GM18517 (cell line): Measurements from ENCODE around the gene LETM1.

Experiments
- ATAC-seq: cut with Tn5 transposase; IDR thresholded peaks from one replicate; pipeline ENCODE4 v1.9.1; 2021; ENCODE audit warnings: mild to moderate bottlenecking, moderate library complexity; ENCODE audit not compliant: unreplicated experiment

LETM1 gene

DNA sequence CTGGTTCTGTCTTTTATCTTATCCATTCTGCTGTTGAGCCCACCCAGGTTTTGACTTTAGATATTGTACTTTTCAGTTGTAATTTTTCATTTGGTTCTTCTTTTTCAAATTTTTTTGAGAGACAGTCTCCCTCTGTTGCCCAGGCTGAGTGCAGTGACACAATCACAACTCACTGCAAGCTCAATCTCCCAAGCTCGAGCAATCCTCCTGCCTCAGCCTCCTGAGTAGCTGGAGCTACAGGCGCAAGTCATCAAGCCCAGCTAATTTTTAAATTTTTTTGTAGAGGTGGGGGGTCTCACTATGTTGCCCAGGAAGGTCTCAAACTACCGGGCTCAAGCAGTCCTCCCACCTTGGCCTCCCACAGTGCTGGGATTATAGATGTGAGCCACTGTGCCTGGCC, 25.7 kb downstream of the LETM1 start:
- no peak for ATAC-seq

DNA sequence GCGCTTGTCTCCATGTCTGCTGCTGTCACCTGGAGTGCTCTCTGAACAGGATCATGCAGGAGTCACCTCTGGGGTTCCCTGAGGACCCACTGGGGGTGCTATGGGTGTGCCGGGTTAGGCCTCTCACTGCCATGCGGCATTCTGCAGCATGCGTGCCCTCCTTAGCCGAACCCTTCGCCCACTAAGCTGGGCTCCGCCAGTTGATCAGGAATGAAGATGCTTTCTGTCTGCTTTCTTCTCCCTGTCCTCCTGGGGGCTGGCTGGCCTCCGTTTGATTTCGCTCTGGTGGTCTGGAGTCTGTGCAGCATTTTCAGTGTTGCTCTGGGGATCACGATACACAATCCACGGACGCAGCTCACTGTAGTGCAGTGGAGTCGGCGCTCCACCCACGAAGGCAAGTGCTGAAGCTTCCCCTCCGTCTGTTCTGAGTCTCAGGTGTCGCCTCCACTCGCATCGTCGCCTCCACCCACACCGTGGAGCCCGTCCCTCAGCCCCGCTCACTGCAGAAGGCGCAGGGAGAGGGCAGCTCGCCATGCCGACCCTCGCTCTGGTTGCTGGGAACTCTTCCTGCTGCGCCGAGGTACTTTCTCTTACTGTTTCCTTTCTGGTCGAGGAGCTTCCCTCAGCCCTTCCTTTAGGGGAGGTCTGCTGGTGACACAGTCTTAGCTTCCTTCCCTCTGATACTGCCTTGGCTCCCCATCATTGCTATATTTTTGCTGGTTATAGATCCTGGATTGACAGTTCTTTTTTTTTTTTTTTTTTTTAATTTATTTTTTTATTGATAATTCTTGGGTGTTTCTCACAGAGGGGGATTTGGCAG, 29.2 kb downstream of the LETM1 start:
- ATAC-seq, result no peak

DNA sequence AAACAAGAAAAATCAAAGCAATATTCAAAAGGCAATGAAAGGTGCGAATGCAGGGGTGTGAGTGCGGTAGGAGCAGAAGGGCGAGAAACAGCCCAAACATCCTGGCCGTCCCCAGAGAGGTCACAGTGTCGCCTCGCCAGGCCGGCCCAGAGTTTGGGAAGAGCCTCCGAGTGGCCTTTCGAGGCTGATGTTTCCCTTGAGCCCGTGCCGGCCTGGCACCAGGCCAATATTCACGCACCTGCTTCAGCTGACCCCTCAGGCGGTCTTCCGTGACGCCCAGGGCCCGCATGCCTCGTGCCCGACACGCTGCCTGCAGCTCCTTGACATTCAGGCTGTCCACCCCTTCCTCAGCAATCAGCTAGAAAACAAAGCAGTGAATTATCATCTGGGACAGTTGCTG, 30.6 kb downstream of the LETM1 start:
- no peak for ATAC-seq

DNA sequence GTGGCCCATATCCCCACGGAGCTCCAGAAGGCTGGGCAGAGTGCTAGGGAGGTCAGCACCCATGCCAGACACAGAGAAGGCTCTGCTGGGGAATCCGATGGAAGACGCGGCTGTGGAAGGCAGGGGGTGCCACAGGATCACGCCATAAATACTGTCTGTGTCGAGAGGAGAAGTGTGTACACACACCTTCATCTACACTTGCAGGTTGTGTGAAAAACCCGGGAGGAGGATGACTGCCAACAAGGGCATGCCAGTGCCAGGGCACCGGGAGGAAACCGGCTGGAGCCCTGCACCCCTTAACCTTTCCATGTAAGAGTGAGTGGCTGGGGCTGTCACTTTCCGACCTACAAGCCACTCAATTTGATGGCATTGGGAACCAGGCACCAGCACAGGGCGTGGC, 31.2 kb downstream of the LETM1 start:
- no peak for ATAC-seq

DNA sequence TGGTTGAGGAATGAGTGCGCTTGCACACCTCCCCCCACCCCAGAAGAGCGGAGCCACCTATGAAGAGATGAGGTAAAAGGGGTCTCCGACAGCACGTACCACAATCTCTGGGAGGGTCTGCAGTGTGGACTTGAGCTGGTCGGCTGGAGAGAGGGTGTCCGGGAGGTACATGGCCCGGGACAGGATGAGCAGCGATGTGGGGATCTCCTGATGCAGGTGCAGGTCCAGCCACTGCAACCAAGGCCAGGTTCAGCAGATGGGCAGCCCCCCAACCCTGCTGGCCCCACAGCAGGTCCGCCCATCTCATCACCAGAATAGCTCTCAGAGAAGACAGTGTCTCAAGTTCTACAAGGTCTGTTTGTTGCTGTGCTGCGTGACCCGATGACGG, 32.4 kb downstream of the LETM1 start:
- ATAC-seq, result no peak

DNA sequence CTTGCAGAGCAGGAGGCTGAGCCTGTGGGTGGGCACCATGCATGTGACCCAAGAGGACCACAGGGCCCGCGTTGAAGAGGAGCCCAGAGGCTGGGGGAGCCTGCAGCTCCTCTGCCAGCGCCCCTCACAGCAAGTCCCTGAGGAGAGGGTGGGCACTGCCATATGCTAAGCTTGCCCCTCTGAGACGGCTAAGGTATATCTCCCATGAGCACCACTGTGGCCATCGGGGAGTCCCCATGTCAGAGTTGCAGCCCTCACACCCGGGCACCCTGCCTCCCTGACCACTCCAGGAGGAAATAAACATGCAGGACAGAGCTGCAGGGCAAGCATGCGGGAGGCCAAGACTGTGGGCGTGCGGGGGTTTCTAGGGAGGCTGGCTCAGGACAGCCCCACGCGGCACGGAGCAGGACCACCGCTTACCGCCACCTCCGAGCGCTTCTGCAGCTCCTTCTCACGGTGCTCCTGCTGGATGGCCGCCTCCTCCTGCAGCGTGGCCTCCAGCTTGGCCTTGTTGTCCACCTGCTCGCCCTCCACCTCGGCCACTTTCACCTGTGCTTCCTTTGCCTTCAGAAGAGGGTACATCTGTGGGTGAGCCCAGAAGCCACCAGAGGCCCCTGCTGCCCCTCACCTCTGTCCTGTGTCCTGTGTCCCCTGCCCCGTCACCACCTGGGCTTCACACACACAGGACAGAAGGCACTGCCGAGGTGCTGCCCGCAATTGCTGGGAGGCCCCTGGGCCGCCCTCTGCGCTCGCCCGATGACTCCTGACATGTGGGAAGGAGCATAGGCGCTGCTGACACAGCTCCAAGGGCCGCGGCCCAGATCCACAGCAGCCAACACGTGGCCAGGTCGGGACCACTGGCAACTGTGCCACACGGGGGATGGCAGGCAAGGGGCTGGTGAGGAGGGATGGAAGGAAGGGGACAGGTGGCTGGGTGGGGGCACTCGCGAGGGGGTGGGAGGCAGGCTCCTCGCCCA, 33.1 kb downstream of the LETM1 start:
- ATAC-seq, result no peak

DNA sequence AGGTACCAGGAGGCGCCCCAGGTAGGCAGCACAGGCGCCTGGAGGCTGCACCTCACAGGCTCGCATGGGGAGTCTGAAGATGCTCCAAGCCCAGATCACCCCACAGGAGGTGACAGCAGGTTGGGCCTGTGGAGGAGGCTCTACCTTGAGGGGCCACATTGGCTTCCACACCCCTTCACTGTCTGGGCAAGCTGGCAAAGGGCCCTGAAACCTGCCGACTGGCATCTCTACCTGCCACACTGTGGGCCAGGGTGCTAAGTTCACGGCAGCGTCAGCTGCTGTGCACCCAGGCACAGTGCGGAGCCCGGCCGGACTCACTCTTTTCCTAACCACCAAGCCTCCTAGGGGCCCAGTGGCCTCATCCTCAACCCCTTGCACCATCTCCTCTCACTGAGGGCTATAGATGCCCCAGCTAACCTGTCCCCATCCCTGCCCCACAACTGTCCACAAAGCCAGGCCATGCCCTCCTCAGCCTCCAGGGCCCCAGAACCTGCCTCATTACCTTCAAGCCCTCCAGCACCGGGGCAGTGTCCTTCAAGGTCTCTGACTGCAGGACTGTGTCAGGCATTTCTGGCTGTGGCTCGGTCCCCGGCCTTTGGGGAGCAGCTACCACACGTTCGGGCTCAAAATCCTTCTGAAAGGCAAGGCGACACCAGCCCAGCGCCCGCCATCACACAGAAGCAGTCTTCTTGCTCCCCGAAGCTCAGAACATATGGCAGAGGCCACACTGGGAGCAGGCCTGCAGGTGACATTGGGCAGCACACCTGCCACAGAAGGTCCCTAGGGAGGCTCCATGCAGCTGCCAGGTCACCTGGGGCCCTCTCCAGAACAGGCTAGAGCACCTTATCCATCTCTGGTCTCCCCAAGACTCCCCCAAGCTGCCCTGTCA, 34.0 kb downstream of the LETM1 start:
- no peak for ATAC-seq

DNA sequence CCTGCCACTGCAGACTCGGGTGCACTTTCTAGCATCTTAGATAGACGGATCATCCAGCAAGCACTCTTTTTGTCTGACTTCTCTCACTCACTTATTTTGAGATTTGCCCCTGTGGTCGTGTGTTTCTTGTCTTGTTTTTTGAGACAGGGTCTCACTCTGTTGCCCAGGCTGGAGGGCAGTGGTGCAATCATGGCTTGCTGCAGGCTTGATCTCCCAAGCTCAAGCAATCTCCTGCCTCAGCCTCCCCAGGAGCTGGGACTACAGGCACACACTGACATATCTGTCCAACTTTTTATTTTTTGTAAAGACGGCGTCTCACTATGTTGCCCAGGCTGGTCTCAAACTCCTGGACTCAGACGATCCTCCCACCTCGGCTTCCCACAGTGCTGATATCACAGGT, 36.1 kb downstream of the LETM1 start:
- ATAC-seq, result no peak

DNA sequence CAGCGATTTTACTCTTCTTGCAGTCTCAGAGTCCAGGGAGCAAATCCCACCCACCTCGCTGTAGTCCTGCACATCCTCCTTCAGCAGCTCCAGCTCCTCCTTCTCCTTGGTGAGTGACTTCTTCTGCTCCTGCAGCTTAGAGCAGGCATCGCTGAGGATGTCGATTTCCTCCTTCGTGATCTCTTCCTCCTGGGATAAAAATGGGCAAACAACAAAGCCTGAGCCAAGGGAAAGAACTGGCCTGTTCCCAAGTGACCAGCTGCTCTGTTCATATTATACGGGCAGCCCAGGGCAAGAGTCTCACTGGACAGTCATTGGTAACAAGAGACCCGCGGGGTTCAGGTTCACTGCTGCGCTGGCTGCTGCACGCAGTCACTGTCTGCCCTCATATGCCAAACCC, 36.7 kb downstream of the LETM1 start:
- ATAC-seq, result no peak

DNA sequence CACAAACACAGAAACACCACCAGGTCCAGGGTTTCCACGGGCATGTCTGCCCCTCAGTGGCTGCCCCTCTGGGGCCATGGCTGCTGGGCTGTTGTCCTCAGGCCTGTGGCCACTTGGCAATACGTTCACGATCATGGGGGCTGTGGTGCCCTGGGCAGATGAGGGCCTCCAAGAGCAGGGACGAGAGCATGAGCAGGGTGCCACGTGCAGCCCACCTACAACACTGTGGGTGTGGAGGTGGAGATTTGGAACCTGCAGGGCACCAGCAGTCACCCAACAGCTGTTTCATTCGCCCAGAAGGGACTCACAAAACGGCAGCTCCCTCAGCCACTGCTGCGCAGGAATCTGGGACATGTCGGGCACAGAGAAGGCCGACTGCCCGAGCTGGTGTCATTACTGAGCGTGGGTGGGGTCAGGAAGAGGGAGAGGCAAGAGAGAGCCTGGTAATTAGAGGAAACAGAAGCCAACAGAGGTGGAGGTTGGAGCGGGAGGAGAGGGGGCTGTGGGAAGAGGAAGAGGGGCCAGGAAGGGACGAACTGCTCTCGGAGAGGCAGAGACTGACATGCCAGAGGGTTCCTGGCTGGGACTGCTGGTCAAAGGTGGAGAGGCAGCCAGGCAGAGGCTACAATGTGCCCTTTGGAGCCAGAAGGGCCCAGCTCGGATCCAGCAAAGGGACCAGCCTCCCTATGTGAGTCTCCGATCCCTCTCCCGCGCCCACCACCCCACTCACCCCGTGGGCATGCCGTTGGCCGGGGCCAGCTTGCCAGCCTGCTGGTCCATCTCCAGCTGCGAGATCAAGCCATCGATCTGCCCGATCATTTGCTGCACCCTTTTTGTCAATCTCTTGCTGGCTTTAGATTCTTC, 39.7 kb downstream of the LETM1 start:
- ATAC-seq, result no peak

DNA sequence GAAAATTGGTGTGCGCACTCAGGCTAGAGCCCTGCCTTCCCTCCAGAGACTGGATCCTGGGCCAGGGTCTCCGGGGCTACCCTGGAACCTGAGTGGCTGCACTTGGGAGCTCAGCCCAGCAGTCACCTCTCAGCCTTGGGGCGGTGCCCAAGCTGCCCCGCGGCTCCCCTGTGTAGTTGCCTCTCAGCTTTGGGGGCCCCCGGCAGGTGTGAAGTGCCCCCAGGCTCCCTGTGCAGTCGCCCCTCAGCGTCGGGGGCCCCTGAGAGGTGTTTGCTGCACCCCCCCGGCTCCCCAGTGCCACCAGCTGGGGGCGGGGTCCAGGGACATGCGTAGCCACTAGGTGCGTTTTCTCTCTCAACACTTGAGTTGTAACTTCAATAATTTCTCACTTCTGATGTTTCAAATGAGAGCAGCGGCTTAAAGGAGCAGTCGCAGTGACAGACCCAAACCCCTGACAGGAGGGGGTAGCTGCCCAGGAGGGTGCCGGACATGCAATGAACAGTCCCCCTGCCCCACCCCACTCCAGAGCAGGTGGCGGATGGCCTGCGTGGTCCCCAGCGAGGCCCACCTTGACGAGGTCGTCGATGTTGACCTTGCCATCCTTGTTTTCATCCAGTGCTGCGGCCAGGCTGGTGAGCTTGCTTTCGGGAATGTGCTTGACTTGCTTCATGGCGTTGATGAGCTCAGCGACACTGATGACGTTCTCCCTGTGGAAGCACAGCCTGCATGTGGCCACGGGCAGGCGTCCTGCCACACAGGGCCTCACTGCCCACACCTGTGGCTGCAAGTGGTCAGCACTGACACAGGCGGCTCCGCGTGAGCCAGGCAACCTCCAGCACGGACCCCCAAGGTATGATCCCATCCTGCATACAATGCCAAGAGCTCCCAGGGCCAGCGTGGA, 40.6 kb downstream of the LETM1 start:
- ATAC-seq, result no peak

DNA sequence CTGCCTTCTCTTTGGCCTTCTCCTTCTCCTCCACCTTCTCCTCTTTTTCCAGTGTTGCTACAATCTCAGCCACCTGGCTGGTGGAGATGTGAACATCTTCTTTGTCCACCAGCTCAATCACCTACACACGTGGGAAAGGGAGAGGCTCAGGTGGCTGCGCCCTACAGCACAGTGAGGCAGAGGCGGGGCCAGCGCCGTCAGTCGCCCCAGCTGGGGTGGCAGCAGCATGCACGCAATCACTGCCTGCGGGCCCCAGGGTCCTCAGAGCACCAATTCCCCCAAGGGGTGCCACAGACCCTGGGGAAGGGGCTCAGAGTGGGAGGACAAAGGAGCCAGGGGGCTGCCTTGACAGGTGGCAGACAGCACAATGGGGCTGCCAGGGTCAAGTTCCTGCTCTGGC, 41.5 kb downstream of the LETM1 start:
- no peak for ATAC-seq

DNA sequence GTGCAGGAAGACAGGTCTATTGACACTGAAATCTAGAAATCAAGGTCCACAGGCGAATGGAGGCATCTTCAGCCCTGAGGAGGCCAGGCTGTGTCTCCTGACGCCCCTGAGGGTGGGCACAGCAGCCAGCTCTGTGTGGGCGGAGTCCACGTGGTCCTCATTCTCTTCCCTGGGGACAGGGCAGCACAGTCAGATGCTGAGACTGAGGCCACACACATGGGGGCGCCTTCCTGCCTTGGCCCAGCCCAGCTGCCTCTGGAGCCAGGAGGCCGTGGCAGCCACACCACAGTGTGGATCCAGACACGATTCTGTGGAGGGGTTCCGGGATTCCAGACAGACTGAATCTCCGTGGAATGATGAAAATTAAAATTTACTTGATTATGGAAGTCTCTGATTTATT, 42.0 kb downstream of the LETM1 start:
- no peak for ATAC-seq

DNA sequence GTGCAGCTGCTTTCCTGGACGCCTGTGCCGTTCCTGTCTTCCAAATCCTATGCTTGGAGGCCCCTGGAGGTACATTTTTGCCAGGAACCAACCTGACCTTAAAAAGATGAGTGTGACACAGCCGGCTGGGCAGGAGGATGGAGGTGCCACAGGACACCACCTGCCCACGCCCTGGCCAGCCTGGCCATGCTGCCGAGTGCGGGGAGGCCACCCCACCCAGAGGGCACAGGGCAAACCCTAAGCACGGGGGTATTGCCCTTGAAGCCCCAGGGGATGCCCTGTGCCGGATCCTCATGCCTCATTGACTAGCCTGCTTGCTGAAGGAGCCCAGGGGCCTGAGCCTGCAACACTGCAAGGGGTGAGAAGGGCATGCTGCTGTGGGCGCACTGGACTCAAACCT, 42.7 kb downstream of the LETM1 start:
- no peak for ATAC-seq

DNA sequence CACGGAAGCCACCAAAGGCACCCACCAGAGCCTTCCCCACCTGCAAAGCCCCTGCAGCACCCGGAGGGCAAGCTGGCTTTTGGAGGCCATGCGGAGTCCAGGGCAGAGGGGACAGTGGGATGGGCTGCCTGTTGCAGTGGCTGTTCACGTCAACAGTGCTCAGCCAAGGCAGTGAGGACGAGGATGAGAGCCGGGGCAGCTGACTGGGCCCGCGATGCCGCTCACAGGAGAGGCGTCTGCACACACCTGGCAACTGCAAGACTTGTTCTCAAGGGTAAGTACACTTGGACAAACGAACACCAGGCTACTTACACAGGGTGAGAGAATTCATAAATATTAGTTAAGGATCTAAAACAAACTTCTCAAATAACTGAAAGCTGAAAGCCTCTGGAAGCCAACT, 43.2 kb downstream of the LETM1 start:
- ATAC-seq, result no peak

DNA sequence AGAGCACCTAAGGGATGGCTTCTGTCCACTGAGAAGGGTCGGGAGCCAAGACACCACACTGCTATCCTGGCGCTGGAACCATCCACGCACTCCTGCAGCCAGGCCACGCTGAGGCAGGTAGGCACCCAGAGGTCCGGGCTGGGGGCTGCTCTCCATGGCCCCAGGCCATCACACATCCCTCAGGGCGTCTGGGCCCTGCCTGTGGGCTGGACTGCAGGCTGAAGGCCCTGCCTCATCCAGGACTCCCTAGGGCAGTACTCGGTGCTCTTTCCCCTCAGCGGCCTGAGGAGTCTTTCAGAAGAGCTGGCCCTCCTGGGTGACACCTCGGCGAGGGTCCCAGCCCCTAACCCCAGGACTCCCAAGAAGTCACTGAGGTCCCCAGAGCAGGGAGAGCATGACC, 45.2 kb downstream of the LETM1 start:
- ATAC-seq, result no peak

DNA sequence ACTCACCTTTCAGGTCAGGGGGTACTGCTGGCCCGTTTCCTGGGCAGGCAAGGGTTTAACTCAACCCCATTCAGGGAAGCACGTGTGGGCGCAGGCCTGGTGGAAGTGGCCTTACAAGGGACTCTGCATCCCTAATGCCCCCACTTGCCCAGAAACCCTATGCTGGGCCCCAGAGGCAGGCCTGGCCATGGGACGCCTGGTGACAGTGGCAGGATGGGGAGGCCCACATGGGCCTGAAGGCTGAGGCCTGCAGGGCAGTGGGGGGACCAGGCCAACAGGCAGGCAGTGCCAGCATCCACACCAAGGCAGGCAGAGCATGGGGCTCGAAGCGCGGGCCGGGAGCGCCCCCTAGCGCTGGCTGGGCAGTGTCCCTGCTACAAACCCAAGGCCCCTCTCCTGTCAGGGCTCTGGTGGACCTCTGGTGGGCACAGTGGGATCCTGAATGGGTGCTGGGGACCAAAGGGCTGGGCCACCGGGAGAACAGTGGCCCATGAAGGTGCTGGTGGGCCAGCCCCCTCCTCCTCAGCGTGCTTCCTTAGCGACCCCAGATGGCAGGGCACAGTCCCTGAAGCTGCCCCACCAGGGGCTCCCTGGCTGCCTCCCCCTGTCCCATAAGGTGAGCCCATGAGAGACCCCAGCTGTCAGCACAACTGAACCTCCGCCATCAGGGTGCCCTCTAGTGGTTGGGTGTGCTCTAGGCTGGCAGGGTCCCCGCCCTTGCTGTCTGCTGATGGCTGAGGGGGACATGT, 46.0 kb downstream of the LETM1 start:
- no peak for ATAC-seq
